Subcutaneous abdominal adipose tissue (tissue), 5 donors: ENCODE data around the gene INPP5A.
A peak's percentile ranks its signal among the peaks of the same experiment; 100 is the strongest.

Experiments
- H3K27ac ChIP-seq: one replicate; pipeline ENCODE4 v1.7.0; 2013; ENCODE audit warnings: low read depth, mild to moderate bottlenecking, inconsistent platforms, low read length, moderate library complexity
- H3K27me3 ChIP-seq, 5 donors: one replicate each; pipeline ENCODE4 v1.7.0; 2013; ENCODE audit warnings: low read length in 5 of 5, inconsistent platforms in 1 of 5; ENCODE audit not compliant: control insufficient read depth in 5 of 5, insufficient read depth in 4 of 5
- H3K36me3 ChIP-seq, 5 donors: one replicate each; pipeline ENCODE4 v1.7.0; 2013; ENCODE audit warnings: low read length in 5 of 5; ENCODE audit not compliant: control insufficient read depth in 5 of 5, insufficient read depth in 5 of 5
- H3K4me1 ChIP-seq, 5 donors: one replicate each; pipeline ENCODE4 v1.7.0; 2013; ENCODE audit warnings: low read length in 5 of 5, mild to moderate bottlenecking in 3 of 5, moderate library complexity in 1 of 5; ENCODE audit not compliant: control insufficient read depth in 5 of 5, insufficient read depth in 5 of 5
- H3K4me3 ChIP-seq, 5 donors: one replicate each; pipeline ENCODE4 v1.7.0; 2013; ENCODE audit warnings: low read length in 5 of 5, low read depth in 1 of 5
- H3K9ac ChIP-seq, 5 donors: one replicate each; pipeline ENCODE4 v1.7.0; 2013; ENCODE audit warnings: low read length in 5 of 5, mild to moderate bottlenecking in 4 of 5, moderate library complexity in 3 of 5
- H3K9me3 ChIP-seq, 5 donors: one replicate each; pipeline ENCODE4 v1.7.0; 2013; ENCODE audit warnings: low read length in 5 of 5; ENCODE audit not compliant: control insufficient read depth in 5 of 5
- donor health status: healthy.
- donor health status: healthy.
- donor health status: healthy.
- donor health status: healthy.
- donor health status: healthy.

The INPP5A gene

GRCh38 chr10:132519382-132520176 lies 18.0 kb upstream of the INPP5A start:
- H3K4me1 ChIP-seq = peaks cover 18 to 69% (median 60%) of the 10 kb centered on the region in 5 donors
- H3K27me3 ChIP-seq = peaks cover 0 to 17% (median 8%) of the 10 kb centered on the region in 5 donors
- no peak overlapping the region for H3K4me3 ChIP-seq
- H3K27ac ChIP-seq = peak overlapping the region; percentile 37
- H3K9ac ChIP-seq = no peak overlapping the region
- no peaks in the 10 kb centered on the region for H3K36me3 ChIP-seq
- H3K9me3 ChIP-seq = no peaks in the 10 kb centered on the region

- Histone ChIP-seq H3K9me3 (no peaks in the 10 kb centered on the region), H3K36me3 (no peaks in the 10 kb centered on the region), H3K4me1 (peaks cover 17 to 62% (median 59%) of the 10 kb centered on the region in 5 donors), H3K27ac (peak overlapping the region; percentile 37), H3K4me3 (no peak overlapping the region), H3K27me3 (peaks cover 0 to 21% (median 10%) of the 10 kb centered on the region in 5 donors), H3K9ac (no peak overlapping the region)
Observed at GRCh38 chr10:132520177-132520811, 17.3 kb upstream of the INPP5A start.

- Histone ChIP-seq H3K9me3 (no peaks in the 10 kb centered on the region), H3K9ac (no peak overlapping the region), H3K4me3 (no peak overlapping the region), H3K4me1 (peaks cover 17 to 54% (median 52%) of the 10 kb centered on the region in 5 donors), H3K27ac (no peak overlapping the region), H3K36me3 (no peaks in the 10 kb centered on the region), H3K27me3 (peaks cover 0 to 21% (median 10%) of the 10 kb centered on the region in 5 donors)
Observed at GRCh38 chr10:132521041-132521465, 16.5 kb upstream of the INPP5A start.

GRCh38 chr10:132521466-132522102 lies 16.0 kb upstream of the INPP5A start:
- H3K4me1 ChIP-seq = peaks cover 13 to 49% (median 46%) of the 10 kb centered on the region in 5 donors
- H3K4me3 ChIP-seq = no peak overlapping the region
- no peaks in the 10 kb centered on the region for H3K36me3 ChIP-seq
- no peaks in the 10 kb centered on the region for H3K9me3 ChIP-seq
- H3K27ac ChIP-seq = no peak overlapping the region
- no peak overlapping the region for H3K9ac ChIP-seq
- peaks cover 0 to 21% (median 10%) of the 10 kb centered on the region in 5 donors for H3K27me3 ChIP-seq

- Histone ChIP-seq H3K9ac (no peak overlapping the region), H3K4me3 (no peak overlapping the region), H3K4me1 (peaks cover 10 to 48% (median 39%) of the 10 kb centered on the region in 5 donors), H3K9me3 (no peaks in the 10 kb centered on the region), H3K27ac (no peak overlapping the region), H3K36me3 (no peaks in the 10 kb centered on the region), H3K27me3 (peaks cover 3 to 22% (median 10%) of the 10 kb centered on the region in 5 donors)
Observed at GRCh38 chr10:132522521-132523411, 14.8 kb upstream of the INPP5A start.

GRCh38 chr10:132523561-132524442 lies 13.8 kb upstream of the INPP5A start:
- Histone ChIP-seq H3K4me3 (no peak overlapping the region), H3K27ac (no peak overlapping the region), H3K9me3 (no peaks in the 10 kb centered on the region), H3K9ac (no peak overlapping the region), H3K27me3 (peaks cover 9 to 30% (median 15%) of the 10 kb centered on the region in 5 donors), H3K4me1 (peaks cover 8 to 40% (median 32%) of the 10 kb centered on the region in 5 donors), H3K36me3 (no peaks in the 10 kb centered on the region)

GRCh38 chr10:132524443-132525285 lies 12.9 kb upstream of the INPP5A start:
- H3K9me3 ChIP-seq = no peaks in the 10 kb centered on the region
- no peak overlapping the region for H3K27ac ChIP-seq
- H3K4me1 ChIP-seq = peaks cover 3 to 32% (median 23%) of the 10 kb centered on the region in 5 donors
- H3K36me3 ChIP-seq = no peaks in the 10 kb centered on the region
- H3K27me3 ChIP-seq = peaks cover 9 to 36% (median 16%) of the 10 kb centered on the region in 5 donors
- H3K9ac ChIP-seq = no peak overlapping the region
- no peak overlapping the region for H3K4me3 ChIP-seq

- Histone ChIP-seq H3K36me3 (no peaks in the 10 kb centered on the region), H3K4me3 (no peak overlapping the region), H3K9me3 (peaks cover 0 to 6% (median 0%) of the 10 kb centered on the region in 5 donors), H3K4me1 (peaks cover 0 to 16% (median 11%) of the 10 kb centered on the region in 5 donors), H3K27me3 (peaks cover 7 to 36% (median 16%) of the 10 kb centered on the region in 5 donors), H3K9ac (no peak overlapping the region), H3K27ac (no peak overlapping the region)
Observed at GRCh38 chr10:132526676-132527075, 10.9 kb upstream of the INPP5A start.
